Activated naive CD8-positive, alpha-beta T cell treated with anti-CD3 and anti-CD28 coated beads for 36 hours (primary cell): ENCODE measurements around the gene CFAP20. TPM values are rescaled to one million over a fixed set of nuclear protein-coding genes. Genes with fewer than 3 reads are reported as not detected.

Source experiments
- DNase-seq: peaks from one replicate; pipeline ENCODE4 v3.0.0; 2021
- H3K27ac Mint-ChIP-seq: one replicate; pipeline ENCODE4 v1.8.0; 2022; ENCODE audit warnings: mild to moderate bottlenecking, moderate library complexity, mixed read lengths
- H3K27me3 Mint-ChIP-seq: one replicate; pipeline ENCODE4 v1.8.0; 2022; ENCODE audit warnings: mild to moderate bottlenecking, mixed read lengths
- H3K36me3 Mint-ChIP-seq: one replicate; pipeline ENCODE4 v1.8.0; 2021; ENCODE audit warnings: mild to moderate bottlenecking, mixed read lengths
- H3K4me1 Mint-ChIP-seq: one replicate; pipeline ENCODE4 v1.8.0; 2021; ENCODE audit warnings: mixed read lengths
- H3K4me3 Mint-ChIP-seq: one replicate; pipeline ENCODE4 v1.8.0; 2022; ENCODE audit warnings: mild to moderate bottlenecking, moderate library complexity, mixed read lengths
- H3K9me3 Mint-ChIP-seq: one replicate; pipeline ENCODE4 v1.8.0; 2022; ENCODE audit warnings: mixed read lengths
- total RNA-seq, 2 experiments: library from RNA; stranded (reverse); gene quantifications; one replicate each; pipeline ENCODE4 v1.2.3, GENCODE V29; 2021

Gene CFAP20
- total RNA-seq, 2 experiments from 2014 or later, result 57.6 to 59.3 TPM

DNA sequence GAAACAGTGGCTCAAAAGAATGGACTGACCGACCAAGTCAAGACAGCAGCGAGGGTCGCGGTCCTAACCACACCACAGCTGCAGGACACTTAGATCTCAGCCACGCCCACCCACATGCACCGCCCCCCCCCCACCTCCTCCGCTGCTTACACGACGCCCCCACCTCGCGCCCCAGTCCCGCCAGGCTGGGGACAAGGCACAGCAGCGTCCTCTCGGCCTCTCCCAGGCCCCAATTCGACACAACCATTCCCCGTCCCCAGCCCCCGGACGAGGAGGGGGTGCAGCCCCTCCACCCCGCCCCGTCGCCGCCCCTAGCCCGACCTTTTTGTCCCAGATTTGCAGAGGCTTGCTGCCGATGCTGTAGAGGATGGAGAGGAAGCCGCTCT is 477 bp downstream of the CFAP20 start:
- Mint-ChIP-seq H3K36me3 (peaks cover 12% of the 10 kb centered on the region), H3K9me3 (no peaks in the 10 kb centered on the region), H3K4me1 (peaks cover 44% of the 10 kb centered on the region), H3K27me3 (no peaks in the 10 kb centered on the region), H3K27ac (peak overlapping the region; percentile 81), H3K4me3 (peak overlapping the region; percentile 84)
- peak; percentile 29 for DNase-seq

DNA sequence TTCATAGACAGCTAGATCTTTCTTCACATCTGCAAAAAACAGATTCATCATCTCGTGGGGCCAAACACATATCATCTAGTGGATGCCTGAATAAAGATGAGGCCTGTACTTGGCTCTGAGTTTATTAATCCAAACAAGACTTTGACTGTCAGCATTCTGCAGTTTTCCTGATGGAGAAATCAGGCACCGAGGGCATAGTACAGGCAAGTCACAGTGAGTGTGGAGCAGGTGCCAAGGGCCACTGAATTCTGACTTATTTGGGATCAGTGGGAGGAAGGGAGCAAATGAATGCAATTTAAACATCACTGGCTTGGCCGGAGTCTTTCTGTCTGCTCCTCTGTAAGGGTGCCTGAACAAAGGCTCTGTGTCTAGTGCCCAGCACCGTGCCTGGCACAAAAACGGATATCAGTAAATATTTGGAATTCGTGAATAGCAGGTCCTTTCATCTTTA is 975 bp downstream of the CFAP20 start:
- no peaks in the 10 kb centered on the region for H3K27me3 Mint-ChIP-seq
- no peak for DNase-seq
- H3K4me3 Mint-ChIP-seq, result peak overlapping the region; percentile 84
- peaks cover 45% of the 10 kb centered on the region for H3K4me1 Mint-ChIP-seq
- H3K36me3 Mint-ChIP-seq, result peaks cover 12% of the 10 kb centered on the region
- H3K27ac Mint-ChIP-seq, result peak overlapping the region; percentile 81
- no peaks in the 10 kb centered on the region for H3K9me3 Mint-ChIP-seq

DNA sequence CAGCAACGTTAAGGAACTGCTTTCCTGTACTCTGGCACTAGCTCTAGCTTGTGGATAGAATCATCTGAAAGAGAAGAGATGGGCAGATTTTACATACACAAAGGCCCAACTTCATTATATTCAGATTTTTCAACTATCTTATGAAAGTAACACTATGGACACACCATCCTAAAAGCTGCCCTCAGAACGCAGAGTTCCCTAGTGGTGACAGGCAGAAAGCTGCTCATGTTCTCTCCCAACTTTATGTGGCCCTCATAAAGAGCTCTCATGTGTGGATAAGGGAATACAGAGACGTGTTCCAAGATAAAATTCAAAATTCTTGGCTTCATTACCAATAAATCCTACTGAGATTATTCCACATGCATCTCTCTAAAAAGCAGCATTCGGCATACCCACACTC is 1.5 kb downstream of the CFAP20 start:
- Mint-ChIP-seq H3K9me3 (no peaks in the 10 kb centered on the region), H3K4me1 (peaks cover 47% of the 10 kb centered on the region), H3K27ac (no peak overlapping the region), H3K4me3 (peak overlapping the region; percentile 84), H3K27me3 (no peaks in the 10 kb centered on the region), H3K36me3 (peaks cover 13% of the 10 kb centered on the region)
- DNase-seq, result no peak

DNA sequence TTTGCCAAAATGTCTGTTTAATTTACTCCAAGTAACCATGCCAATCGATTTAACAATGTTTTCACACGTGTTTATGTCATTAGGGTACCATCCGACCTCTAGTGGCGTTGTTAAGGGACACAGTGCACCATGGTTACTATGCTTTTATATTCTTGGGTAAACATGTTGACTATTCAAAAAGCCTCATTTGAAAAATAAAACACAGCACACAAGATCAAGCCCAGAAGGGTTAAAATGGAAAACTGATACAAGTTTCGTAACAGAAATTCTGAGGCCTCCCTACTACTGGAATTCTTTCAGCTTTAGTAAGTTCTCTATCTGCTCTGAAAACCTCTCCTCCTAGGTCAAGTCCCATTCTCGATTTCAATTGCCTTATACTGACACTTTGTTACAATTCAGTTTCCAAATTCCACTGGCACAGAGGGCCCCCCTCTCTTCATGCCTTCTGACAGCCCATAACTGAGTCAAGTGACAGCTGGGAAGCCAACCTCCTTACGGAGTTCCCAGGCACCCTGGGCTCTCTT is 2.1 kb downstream of the CFAP20 start:
- Mint-ChIP-seq H3K4me3 (peak overlapping the region; percentile 84), H3K27ac (peak overlapping the region; percentile 40), H3K27me3 (no peaks in the 10 kb centered on the region), H3K9me3 (no peaks in the 10 kb centered on the region), H3K36me3 (peaks cover 14% of the 10 kb centered on the region), H3K4me1 (peaks cover 49% of the 10 kb centered on the region)
- DNase-seq, result no peak

DNA sequence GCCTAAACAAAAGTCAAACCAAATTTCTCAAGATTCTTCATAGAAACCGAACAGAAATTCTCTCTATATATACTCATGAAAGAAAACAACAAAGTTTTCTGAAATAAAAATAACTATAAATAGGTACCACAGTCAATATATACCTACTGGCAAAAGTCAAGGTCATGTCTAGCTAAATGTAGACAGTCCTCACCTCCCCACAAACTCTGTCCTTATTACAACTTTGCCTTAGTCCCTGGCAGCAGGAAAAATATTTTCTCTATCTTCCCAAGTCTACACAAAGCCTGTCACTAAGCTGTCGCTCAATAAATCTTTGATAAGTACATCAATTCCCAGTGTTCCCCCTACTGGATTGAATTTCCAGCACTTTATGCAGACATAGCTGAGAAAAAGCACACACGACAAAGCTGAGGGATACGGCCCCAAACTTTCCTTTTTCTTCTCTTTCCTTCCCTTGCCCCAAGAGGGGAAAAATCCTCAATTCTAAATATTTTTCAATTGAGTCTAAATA is 2.7 kb downstream of the CFAP20 start:
- Mint-ChIP-seq H3K36me3 (peaks cover 14% of the 10 kb centered on the region), H3K4me3 (peak overlapping the region; percentile 84), H3K27ac (peak overlapping the region; percentile 40), H3K9me3 (no peaks in the 10 kb centered on the region), H3K27me3 (no peaks in the 10 kb centered on the region), H3K4me1 (peaks cover 54% of the 10 kb centered on the region)
- no peak for DNase-seq

DNA sequence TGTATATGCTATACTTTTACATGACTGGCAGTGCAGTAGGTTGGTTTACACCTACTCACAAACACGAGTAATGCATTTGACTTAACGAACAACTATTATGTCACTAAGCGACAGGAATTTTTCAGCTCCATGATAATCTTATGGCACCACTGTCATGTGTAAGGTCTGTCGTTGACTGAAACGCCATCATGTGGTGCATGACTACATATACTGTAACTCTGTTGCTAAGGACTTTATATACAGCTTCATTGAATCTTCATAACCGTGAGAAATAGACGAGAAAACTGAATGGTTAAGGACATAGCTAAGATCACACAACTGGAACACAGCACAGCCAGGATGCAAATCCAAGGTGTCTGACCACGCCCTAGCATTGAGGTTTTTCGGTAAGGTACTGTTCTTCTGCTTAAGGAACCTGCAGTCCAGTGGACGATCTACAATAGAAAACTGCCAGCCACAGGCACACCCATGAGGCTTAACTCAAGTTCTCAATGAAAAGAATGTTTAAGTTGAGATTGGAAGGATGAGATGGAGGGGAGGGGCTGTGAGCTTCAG is 3.3 kb downstream of the CFAP20 start:
- peaks cover 14% of the 10 kb centered on the region for H3K36me3 Mint-ChIP-seq
- H3K27me3 Mint-ChIP-seq, result no peaks in the 10 kb centered on the region
- no peak for DNase-seq
- H3K27ac Mint-ChIP-seq, result no peak overlapping the region
- H3K4me1 Mint-ChIP-seq, result peaks cover 59% of the 10 kb centered on the region
- peak overlapping the region; percentile 11 for H3K4me3 Mint-ChIP-seq
- H3K9me3 Mint-ChIP-seq, result no peaks in the 10 kb centered on the region

DNA sequence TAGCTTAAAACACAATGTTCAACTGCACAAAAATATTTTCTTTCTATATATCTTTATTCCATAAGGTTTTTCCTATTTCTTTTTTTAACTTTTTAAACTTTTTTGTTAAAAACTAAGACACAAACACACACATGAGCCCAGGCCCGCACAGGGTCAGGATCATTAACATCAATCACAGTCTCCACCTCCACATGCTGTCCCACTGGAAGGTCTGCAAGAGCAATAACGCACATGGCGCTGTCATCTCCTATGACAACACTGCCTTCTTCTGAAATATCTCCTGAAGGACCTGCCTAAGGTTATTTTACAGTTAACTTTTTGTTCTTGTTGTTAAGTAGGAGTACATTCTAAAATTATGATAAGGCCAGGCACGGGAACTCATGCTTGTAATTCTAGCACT is 4.1 kb downstream of the CFAP20 start:
- H3K36me3 Mint-ChIP-seq, result peaks cover 14% of the 10 kb centered on the region
- H3K9me3 Mint-ChIP-seq, result no peaks in the 10 kb centered on the region
- no peak overlapping the region for H3K4me3 Mint-ChIP-seq
- peaks cover 66% of the 10 kb centered on the region for H3K4me1 Mint-ChIP-seq
- DNase-seq, result no peak
- H3K27ac Mint-ChIP-seq, result no peak overlapping the region
- H3K27me3 Mint-ChIP-seq, result no peaks in the 10 kb centered on the region

DNA sequence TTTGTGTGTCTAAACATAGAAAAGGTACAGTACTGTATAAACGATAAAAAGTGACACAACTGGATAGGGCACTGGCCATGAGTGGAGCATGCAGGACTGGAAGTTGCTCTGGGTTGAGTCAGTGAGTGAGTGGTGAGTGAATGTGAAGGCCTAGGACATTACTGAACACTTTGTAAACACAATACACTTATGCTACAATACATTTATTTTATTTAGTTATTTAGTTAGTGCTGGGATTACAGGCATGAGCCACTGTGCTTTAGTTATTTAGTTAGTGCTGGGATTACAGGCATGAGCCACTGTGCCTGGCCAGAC is 4.6 kb downstream of the CFAP20 start:
- peaks cover 11% of the 10 kb centered on the region for H3K36me3 Mint-ChIP-seq
- no peaks in the 10 kb centered on the region for H3K27me3 Mint-ChIP-seq
- H3K27ac Mint-ChIP-seq, result no peak overlapping the region
- peaks cover 64% of the 10 kb centered on the region for H3K4me1 Mint-ChIP-seq
- no peaks in the 10 kb centered on the region for H3K9me3 Mint-ChIP-seq
- no peak overlapping the region for H3K4me3 Mint-ChIP-seq
- no peak for DNase-seq

DNA sequence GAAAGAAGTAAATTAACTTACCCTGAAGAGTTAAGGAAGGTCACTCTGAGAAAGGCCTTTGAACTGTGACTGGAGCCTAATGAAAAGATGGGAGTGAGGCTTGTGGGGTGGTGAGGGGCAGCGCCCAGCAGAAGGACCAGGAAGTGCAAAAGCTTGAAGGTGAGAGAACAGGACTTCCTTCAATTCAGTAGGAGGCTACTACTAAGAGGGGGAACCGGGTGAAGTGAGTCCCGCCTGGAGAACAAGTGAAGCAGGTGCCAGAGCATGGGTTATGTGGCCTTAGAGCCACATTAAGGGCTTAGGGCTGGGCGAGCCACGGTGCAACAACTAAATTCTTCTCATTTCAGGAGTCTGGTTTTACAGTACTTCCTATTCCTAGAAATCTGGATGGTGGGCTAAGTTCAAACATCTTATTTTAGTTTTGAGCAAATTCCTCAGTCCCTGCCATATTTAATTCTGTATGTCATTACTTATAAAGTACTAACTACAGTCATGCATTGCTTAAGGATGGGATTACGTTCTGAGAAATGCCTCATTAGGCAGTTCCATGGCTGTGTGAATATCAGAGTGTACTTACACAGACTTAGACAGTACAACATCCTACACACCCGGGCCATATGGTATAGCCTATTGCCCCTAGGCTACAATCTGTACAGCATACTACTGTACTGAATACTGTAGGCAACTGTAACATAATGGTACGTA is 5.1 kb downstream of the CFAP20 start:
- Mint-ChIP-seq H3K4me1 (peaks cover 62% of the 10 kb centered on the region), H3K36me3 (peaks cover 9% of the 10 kb centered on the region), H3K9me3 (no peaks in the 10 kb centered on the region), H3K27ac (no peak overlapping the region), H3K4me3 (no peak overlapping the region), H3K27me3 (no peaks in the 10 kb centered on the region)
- no peak for DNase-seq

DNA sequence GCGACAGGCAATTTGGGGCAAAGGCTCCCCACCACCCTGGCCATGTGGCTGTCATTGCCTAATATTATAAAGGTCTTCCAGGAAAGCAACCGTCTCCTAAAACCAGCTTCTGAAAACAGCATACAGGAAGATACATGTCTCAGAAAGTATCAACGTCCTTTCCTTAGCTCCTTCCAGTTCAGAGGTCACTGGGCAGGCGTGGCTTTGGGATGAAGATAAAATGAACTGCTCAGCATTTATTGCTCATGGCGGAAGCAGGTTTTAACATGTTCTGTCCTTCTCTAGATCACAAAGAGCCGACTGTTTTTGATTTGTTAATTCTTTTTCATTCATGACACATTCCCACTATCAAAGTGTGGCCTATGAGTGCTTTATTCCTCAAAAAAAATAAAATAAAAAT is 8.0 kb downstream of the CFAP20 start:
- Mint-ChIP-seq H3K27me3 (no peaks in the 10 kb centered on the region), H3K4me3 (no peak overlapping the region), H3K27ac (no peak overlapping the region), H3K36me3 (peaks cover 2% of the 10 kb centered on the region), H3K9me3 (no peaks in the 10 kb centered on the region), H3K4me1 (peaks cover 44% of the 10 kb centered on the region)
- no peak for DNase-seq

DNA sequence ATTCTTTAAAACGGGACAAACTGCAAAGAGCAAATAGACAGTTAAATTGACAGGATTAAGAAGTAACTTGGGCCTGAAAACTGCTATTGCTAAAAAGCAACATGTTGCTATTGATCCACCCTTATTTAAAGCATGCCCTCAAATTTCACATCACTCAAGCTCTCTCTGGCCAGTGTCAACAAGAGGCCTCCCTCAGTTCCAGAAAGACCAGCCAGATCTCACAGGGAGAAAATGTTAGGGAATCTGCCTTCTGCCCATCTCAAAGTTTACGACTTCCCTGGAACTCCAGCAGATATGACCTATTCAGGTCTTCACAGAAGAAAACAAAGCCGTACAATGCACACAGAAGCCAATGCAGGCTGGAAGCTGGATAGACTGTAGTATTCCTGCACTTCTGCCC is 8.9 kb downstream of the CFAP20 start:
- no peaks in the 10 kb centered on the region for H3K27me3 Mint-ChIP-seq
- no peaks in the 10 kb centered on the region for H3K9me3 Mint-ChIP-seq
- no peak overlapping the region for H3K27ac Mint-ChIP-seq
- DNase-seq, result no peak
- H3K4me1 Mint-ChIP-seq, result peaks cover 37% of the 10 kb centered on the region
- no peak overlapping the region for H3K4me3 Mint-ChIP-seq
- H3K36me3 Mint-ChIP-seq, result peaks cover 4% of the 10 kb centered on the region

DNA sequence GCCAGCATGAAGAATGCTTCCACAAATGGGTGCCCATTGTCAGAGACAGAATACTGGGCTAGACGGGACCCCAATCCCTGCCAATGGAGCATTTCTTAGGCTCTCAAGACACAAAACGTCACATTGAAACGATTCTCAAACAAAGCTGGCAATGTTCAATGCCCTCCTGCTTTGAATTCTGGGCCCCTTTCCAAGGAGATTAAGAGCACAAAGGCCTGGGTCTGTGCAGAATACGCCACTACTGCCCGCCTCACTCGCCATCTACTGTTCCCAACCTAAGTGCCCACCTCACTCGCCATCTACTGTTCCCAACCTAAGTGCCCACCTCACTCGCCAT is 9.7 kb downstream of the CFAP20 start:
- DNase-seq, result no peak
- no peak overlapping the region for H3K27ac Mint-ChIP-seq
- no peak overlapping the region for H3K4me3 Mint-ChIP-seq
- no peaks in the 10 kb centered on the region for H3K27me3 Mint-ChIP-seq
- no peaks in the 10 kb centered on the region for H3K9me3 Mint-ChIP-seq
- H3K4me1 Mint-ChIP-seq, result peaks cover 33% of the 10 kb centered on the region
- H3K36me3 Mint-ChIP-seq, result peaks cover 11% of the 10 kb centered on the region

DNA sequence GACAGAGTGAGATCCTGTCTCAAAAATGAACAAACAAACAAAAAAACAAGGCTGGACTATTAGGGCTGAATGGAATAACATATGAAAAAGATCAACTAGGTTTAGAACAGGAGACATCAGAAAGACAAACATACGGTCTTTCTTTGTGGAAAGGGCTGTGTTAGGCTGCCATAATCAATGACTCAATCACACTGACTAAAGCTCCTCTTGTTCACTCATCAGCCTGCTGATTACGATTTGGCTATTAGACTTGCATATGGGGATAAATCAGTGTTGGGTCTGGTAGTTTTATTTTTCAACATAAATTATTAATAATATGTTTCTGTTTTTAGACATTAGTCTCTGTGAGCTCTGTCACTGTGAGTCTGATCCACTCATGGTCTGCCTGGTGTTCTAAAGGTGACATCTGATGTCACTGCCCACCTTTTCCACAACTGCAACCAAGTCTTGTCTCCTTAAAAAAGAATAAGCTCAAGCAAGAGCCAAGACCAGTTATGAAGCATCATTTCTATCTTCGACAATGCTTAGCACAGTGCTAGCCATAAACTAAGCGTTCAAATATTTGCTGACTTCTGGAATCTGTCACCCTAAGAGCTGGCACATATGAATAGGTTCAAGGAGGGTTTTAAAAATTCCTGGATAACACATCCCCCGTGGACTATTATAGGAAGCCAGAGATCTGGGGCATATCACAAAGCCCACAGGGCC is 10.2 kb downstream of the CFAP20 start:
- Mint-ChIP-seq H3K4me1 (peaks cover 28% of the 10 kb centered on the region), H3K4me3 (no peak overlapping the region)

DNA sequence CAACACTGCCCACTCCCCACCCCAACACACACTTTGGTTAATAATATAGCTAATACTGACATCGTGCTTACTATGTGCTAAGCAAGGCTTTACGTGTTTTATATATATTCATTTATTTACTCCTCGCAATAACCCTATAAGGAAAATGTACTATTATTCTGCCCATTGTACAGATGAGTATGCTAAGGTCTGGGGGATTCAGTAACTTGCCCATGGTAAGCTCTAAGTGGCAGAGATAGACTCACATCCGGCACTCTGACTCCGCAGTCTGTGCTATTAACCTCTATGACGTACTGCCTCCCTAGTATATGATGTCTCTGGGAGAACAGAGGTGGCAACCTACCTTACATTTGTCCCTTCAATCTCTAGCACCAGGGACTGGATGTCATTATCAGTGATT is 12.7 kb downstream of the CFAP20 start:
- Mint-ChIP-seq H3K27ac (no peak overlapping the region), H3K4me1 (peaks cover 15% of the 10 kb centered on the region), H3K36me3 (peaks cover 31% of the 10 kb centered on the region)

More for the DNA sequence above, 10.2 kb downstream of the CFAP20 start:
- Mint-ChIP-seq H3K36me3 (peaks cover 16% of the 10 kb centered on the region), H3K27ac (no peak overlapping the region), H3K9me3 (no peaks in the 10 kb centered on the region), H3K27me3 (no peaks in the 10 kb centered on the region)
- DNase-seq, result no peak

DNA sequence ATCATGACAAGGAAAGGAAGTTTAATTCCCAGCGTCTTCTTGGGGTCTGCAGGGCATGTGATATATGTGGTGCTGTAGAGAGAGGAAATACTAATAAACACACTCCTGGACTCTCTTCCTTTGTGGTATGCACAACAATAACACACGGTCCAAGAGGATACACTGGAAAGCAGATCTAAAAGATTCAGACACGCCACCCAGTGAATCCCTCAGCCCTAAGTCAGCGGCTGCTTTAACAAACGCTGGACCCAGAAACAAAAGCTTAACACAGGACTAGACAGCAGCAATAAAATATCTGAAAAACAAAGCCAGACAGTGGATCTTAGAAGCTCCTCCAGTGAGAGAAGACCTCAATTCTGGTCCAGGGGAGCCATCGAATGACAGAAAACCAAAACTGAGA is 13.1 kb downstream of the CFAP20 start:
- DNase-seq, result no peak
- no peak overlapping the region for H3K27ac Mint-ChIP-seq
- H3K4me3 Mint-ChIP-seq, result no peak overlapping the region
- H3K36me3 Mint-ChIP-seq, result peaks cover 31% of the 10 kb centered on the region
- H3K27me3 Mint-ChIP-seq, result no peaks in the 10 kb centered on the region
- no peaks in the 10 kb centered on the region for H3K9me3 Mint-ChIP-seq
- peaks cover 12% of the 10 kb centered on the region for H3K4me1 Mint-ChIP-seq

More for the DNA sequence above, 12.7 kb downstream of the CFAP20 start:
- Mint-ChIP-seq H3K9me3 (no peaks in the 10 kb centered on the region), H3K4me3 (no peak overlapping the region), H3K27me3 (no peaks in the 10 kb centered on the region)
- no peak for DNase-seq
